HEK293 (cell line): ENCODE measurements around the gene DGKH.

Experiments used
- BCL11B ChIP-seq: fragments of 450-650 bp; formaldehyde crosslinking; IDR thresholded peaks from 2 replicates; pipeline ENCODE4 v1.5.1; 2016; ENCODE audit warnings: low read depth, missing biosample characterization, missing genetic modification characterization
- GLIS1 ChIP-seq: fragments of 450-650 bp; formaldehyde crosslinking; IDR thresholded peaks from 2 replicates; pipeline ENCODE4 v1.5.1; 2016; ENCODE audit warnings: missing biosample characterization, missing genetic modification characterization
- IKZF3 ChIP-seq: fragments of 450-650 bp; IDR thresholded peaks from 2 replicates; pipeline ENCODE4 v1.5.0; 2018; ENCODE audit warnings: missing biosample characterization, mild to moderate bottlenecking, missing genetic modification characterization, moderate library complexity
- KLF17 ChIP-seq: fragments of 450-650 bp; formaldehyde crosslinking; IDR thresholded peaks from 2 replicates; pipeline ENCODE4 v1.5.1; 2016; ENCODE audit warnings: missing biosample characterization, missing genetic modification characterization
- PRDM2 ChIP-seq: fragments of 450-650 bp; formaldehyde crosslinking; IDR thresholded peaks from 2 replicates; pipeline ENCODE4 v1.5.1; 2016; ENCODE audit warnings: missing biosample characterization, missing genetic modification characterization, borderline replicate concordance
- RBAK ChIP-seq: fragments of 450-650 bp; formaldehyde crosslinking; IDR thresholded peaks from 2 replicates; pipeline ENCODE4 v1.5.1; 2016; ENCODE audit warnings: missing biosample characterization, missing genetic modification characterization
- ZBTB11 ChIP-seq: fragments of 450-650 bp; formaldehyde crosslinking; conservative IDR thresholded peaks from 2 replicates; pipeline ENCODE4 v1.5.1; 2016; ENCODE audit warnings: low read depth, missing biosample characterization, missing genetic modification characterization
- ZBTB20 ChIP-seq: fragments of 450-650 bp; formaldehyde crosslinking; IDR thresholded peaks from 2 replicates; pipeline ENCODE4 v1.5.1; 2016; ENCODE audit warnings: missing biosample characterization, missing genetic modification characterization
- ZFHX2 ChIP-seq: fragments of 450-650 bp; formaldehyde crosslinking; conservative IDR thresholded peaks from 2 replicates; pipeline ENCODE4 v1.5.1; 2016; ENCODE audit warnings: missing biosample characterization, missing genetic modification characterization
- ZFP3 ChIP-seq: fragments of 450-650 bp; formaldehyde crosslinking; IDR thresholded peaks from 2 replicates; pipeline ENCODE4 v1.5.1; 2016; ENCODE audit warnings: low read depth, missing biosample characterization, missing genetic modification characterization
- ZNF114 ChIP-seq: fragments of 450-650 bp; formaldehyde crosslinking; IDR thresholded peaks from 2 replicates; pipeline ENCODE4 v1.5.0; 2017; ENCODE audit warnings: missing biosample characterization, missing genetic modification characterization
- ZNF169 ChIP-seq: fragments of 450-650 bp; formaldehyde crosslinking; IDR thresholded peaks from 2 replicates; pipeline ENCODE4 v1.5.1; 2016; ENCODE audit warnings: missing biosample characterization, missing genetic modification characterization
- ZNF184 ChIP-seq: fragments of 450-650 bp; IDR thresholded peaks from 2 replicates; pipeline ENCODE4 v1.5.1; 2018; ENCODE audit warnings: missing biosample characterization, mild to moderate bottlenecking, missing genetic modification characterization
- ZNF211 ChIP-seq: fragments of 450-650 bp; formaldehyde crosslinking; IDR thresholded peaks from 2 replicates; pipeline ENCODE4 v1.5.1; 2016; ENCODE audit warnings: low read depth, missing biosample characterization, missing genetic modification characterization
- ZNF214 ChIP-seq: fragments of 450-650 bp; formaldehyde crosslinking; IDR thresholded peaks from 2 replicates; pipeline ENCODE4 v1.5.1; 2017; ENCODE audit warnings: missing biosample characterization, mild to moderate bottlenecking, missing genetic modification characterization, borderline replicate concordance
- ZNF24 ChIP-seq: fragments of 450-650 bp; formaldehyde crosslinking; IDR thresholded peaks from 2 replicates; pipeline ENCODE4 v1.5.1; 2016; ENCODE audit warnings: missing biosample characterization, missing genetic modification characterization
- ZNF341 ChIP-seq: fragments of 450-650 bp; formaldehyde crosslinking; IDR thresholded peaks from 2 replicates; pipeline ENCODE4; 2016; ENCODE audit warnings: low read depth, missing biosample characterization, missing genetic modification characterization
- ZNF560 ChIP-seq: fragments of 450-650 bp; formaldehyde crosslinking; IDR thresholded peaks from 2 replicates; pipeline ENCODE4 v1.5.1; 2017; ENCODE audit warnings: missing biosample characterization, missing genetic modification characterization, borderline replicate concordance
- ZNF768 ChIP-seq: fragments of 450-650 bp; formaldehyde crosslinking; IDR thresholded peaks from 2 replicates; pipeline ENCODE4 v1.5.1; 2018; ENCODE audit warnings: missing biosample characterization, mild to moderate bottlenecking, missing genetic modification characterization
- ZNF777 ChIP-seq: fragments of 450-650 bp; formaldehyde crosslinking; IDR thresholded peaks from 2 replicates; pipeline ENCODE4 v1.5.1; 2017; ENCODE audit warnings: missing biosample characterization, missing genetic modification characterization, borderline replicate concordance
- TF ChIP-seq, protein P1 (sequence below): fragments of 450-650 bp; formaldehyde crosslinking; IDR thresholded peaks from 2 replicates; pipeline ENCODE4 v1.5.1; 2016; ENCODE audit warnings: missing biosample characterization, missing genetic modification characterization
- TF ChIP-seq, protein P2 (sequence below): fragments of 450-650 bp; formaldehyde crosslinking; IDR thresholded peaks from 2 replicates; pipeline ENCODE4 v1.5.1; 2016; ENCODE audit warnings: missing biosample characterization, missing genetic modification characterization
- TF ChIP-seq, protein P3 (sequence below): fragments of 450-650 bp; formaldehyde crosslinking; IDR thresholded peaks from 2 replicates; pipeline ENCODE4 v1.5.0; 2017; ENCODE audit warnings: missing biosample characterization, missing genetic modification characterization, borderline replicate concordance

Gene DGKH

DNA sequence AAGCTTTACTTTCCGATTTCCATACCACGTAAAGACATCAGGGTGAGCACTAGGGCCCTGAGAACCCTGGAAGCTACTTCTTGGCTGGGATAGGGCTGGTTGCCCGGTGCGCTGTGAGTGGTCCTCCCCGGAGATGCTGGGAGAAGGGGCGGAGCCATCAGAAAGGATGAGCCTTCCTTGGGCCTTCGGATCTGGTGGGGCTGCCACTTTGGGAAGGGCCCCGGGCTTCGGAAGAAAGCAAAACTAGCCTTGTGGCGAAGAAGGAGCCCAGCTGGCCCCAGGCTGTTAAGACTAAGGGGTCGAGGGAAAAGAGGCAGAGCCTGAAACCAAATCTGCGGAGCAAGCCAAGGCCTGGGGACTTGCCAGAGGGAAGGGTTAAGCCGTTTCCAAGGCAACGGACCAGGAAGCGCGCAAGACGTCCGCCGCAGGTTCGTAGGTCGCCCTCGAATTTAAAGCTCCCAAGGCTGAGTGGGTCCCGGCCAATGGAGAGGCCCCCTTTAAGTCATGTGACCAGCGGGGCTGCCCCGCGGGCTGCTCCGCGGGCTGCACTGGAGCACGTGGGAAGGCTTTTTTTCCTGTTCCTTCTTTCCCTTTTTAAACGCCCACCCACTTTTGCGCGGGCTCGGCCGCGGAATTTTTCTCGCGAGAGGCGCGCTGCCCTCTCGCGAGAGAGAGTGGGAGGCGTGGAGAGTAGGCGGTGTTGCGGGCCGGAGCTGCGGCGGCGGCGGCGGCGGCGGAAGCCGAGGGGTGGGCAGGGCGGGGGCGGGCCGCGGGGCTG is 223.1 kb downstream of the DGKH start (continued):
- no peak for TF ChIP-seq PRDM2 (tag by site-specific recombination)
- TF ChIP-seq ZNF114 (tag by site-specific recombination): no peak
- TF ChIP-seq, protein P1, sequence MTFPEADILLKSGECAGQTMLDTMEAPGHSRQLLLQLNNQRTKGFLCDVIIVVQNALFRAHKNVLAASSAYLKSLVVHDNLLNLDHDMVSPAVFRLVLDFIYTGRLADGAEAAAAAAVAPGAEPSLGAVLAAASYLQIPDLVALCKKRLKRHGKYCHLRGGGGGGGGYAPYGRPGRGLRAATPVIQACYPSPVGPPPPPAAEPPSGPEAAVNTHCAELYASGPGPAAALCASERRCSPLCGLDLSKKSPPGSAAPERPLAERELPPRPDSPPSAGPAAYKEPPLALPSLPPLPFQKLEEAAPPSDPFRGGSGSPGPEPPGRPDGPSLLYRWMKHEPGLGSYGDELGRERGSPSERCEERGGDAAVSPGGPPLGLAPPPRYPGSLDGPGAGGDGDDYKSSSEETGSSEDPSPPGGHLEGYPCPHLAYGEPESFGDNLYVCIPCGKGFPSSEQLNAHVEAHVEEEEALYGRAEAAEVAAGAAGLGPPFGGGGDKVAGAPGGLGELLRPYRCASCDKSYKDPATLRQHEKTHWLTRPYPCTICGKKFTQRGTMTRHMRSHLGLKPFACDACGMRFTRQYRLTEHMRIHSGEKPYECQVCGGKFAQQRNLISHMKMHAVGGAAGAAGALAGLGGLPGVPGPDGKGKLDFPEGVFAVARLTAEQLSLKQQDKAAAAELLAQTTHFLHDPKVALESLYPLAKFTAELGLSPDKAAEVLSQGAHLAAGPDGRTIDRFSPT: no peak
- TF ChIP-seq, protein P2, sequence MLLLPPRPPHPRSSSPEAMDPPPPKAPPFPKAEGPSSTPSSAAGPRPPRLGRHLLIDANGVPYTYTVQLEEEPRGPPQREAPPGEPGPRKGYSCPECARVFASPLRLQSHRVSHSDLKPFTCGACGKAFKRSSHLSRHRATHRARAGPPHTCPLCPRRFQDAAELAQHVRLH (tag by site-specific recombination): no peak
- TF ChIP-seq ZNF169 (tag by site-specific recombination): no peak
- TF ChIP-seq, protein P3, sequence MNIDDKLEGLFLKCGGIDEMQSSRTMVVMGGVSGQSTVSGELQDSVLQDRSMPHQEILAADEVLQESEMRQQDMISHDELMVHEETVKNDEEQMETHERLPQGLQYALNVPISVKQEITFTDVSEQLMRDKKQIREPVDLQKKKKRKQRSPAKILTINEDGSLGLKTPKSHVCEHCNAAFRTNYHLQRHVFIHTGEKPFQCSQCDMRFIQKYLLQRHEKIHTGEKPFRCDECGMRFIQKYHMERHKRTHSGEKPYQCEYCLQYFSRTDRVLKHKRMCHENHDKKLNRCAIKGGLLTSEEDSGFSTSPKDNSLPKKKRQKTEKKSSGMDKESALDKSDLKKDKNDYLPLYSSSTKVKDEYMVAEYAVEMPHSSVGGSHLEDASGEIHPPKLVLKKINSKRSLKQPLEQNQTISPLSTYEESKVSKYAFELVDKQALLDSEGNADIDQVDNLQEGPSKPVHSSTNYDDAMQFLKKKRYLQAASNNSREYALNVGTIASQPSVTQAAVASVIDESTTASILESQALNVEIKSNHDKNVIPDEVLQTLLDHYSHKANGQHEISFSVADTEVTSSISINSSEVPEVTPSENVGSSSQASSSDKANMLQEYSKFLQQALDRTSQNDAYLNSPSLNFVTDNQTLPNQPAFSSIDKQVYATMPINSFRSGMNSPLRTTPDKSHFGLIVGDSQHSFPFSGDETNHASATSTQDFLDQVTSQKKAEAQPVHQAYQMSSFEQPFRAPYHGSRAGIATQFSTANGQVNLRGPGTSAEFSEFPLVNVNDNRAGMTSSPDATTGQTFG (tag by site-specific recombination): no peak
- peak; percentile 63; the same call in 1 of the 2 replicates for TF ChIP-seq ZNF24 (tag by site-specific recombination)
- TF ChIP-seq ZBTB11 (tag by site-specific recombination): 0 out of 2 replicates have a peak, but pooled peaks have one; percentile 16
- TF ChIP-seq ZBTB20: peak; percentile 47; the same call in 1 of the 2 replicates
- TF ChIP-seq IKZF3: peak; percentile 96
- no peak for TF ChIP-seq BCL11B (tag by site-specific recombination)
- TF ChIP-seq ZFHX2 (tag by site-specific recombination): peak; percentile 95
- peak; percentile 62 for TF ChIP-seq ZNF341 (tag by site-specific recombination)
- TF ChIP-seq ZNF184 (tag by site-specific recombination): no peak
- TF ChIP-seq ZNF777 (tag by site-specific recombination): no peak
- no peak for TF ChIP-seq ZNF768 (tag by site-specific recombination)
- TF ChIP-seq GLIS1 (tag by site-specific recombination): no peak
- TF ChIP-seq ZFP3 (tag by site-specific recombination): no peak
- TF ChIP-seq ZNF211 (tag by site-specific recombination): no peak
- no peak for TF ChIP-seq ZNF560 (tag by site-specific recombination)
- no peak for TF ChIP-seq RBAK (tag by site-specific recombination)
- TF ChIP-seq KLF17 (tag by site-specific recombination): 0 out of 2 replicates have a peak, but pooled peaks have one; percentile 8
- no peak for TF ChIP-seq ZNF214 (tag by site-specific recombination)
